ENCODE measurements around the gene ZNF747.

ZNF747 gene

GRCh38 chr16:30499284-30499683 lies 35.4 kb downstream of the ZNF747 start:
- no peak overlapping the region for H3K4me3 Mint-ChIP-seq
- peaks cover 41% of the 10 kb centered on the region for H3K36me3 Mint-ChIP-seq
- H3K4me1 Mint-ChIP-seq = peaks cover 23% of the 10 kb centered on the region
- peaks cover 4% of the 10 kb centered on the region for H3K27me3 Mint-ChIP-seq
- CTCF ChIA-PET = interaction anchor here (2.8 to 4.5 kb wide), 2 partner anchors 50 to 69 kb away, joined by 8 to 16 read pairs; partner anchors contain the start of gene DCTPP1
- no peak overlapping the region for H3K27ac Mint-ChIP-seq
- no peak for DNase-seq
- no peaks in the 10 kb centered on the region for H3K9me3 Mint-ChIP-seq

- CTCF ChIA-PET = interaction anchor here (1.0 to 1.6 kb wide), 3 partner anchors 13 to 103 kb away, joined by 3 to 5 read pairs (median 3); no protein-coding TSS in a partner anchor
- Mint-ChIP-seq H3K4me3 (no peak overlapping the region), H3K36me3 (peaks cover 53% of the 10 kb centered on the region)
Observed at GRCh38 chr16:30494709-30495108, 39.9 kb downstream of the ZNF747 start.

GRCh38 chr16:30493941-30494488 lies 40.6 kb downstream of the ZNF747 start:
- Mint-ChIP-seq H3K4me1 (peaks cover 42% of the 10 kb centered on the region), H3K36me3 (peaks cover 55% of the 10 kb centered on the region), H3K4me3 (no peak overlapping the region), H3K27me3 (peaks cover 1% of the 10 kb centered on the region), H3K9me3 (no peaks in the 10 kb centered on the region), H3K27ac (no peak overlapping the region)
- CTCF ChIA-PET = interaction anchor here (1.0 to 1.6 kb wide), 2 partner anchors 12 to 24 kb away, joined by 3 to 5 read pairs; no protein-coding TSS in a partner anchor
- no peak for DNase-seq

More at GRCh38 chr16:30494709-30495108, 39.9 kb downstream of the ZNF747 start:
- DNase-seq = no peak
- Mint-ChIP-seq H3K27me3 (peaks cover 4% of the 10 kb centered on the region), H3K27ac (peak overlapping the region; percentile 24), H3K4me1 (peaks cover 39% of the 10 kb centered on the region), H3K9me3 (no peaks in the 10 kb centered on the region)

GRCh38 chr16:30491744-30492308 lies 42.8 kb downstream of the ZNF747 start:
- H3K27ac Mint-ChIP-seq = peak overlapping the region; percentile 87
- H3K27me3 Mint-ChIP-seq = no peaks in the 10 kb centered on the region
- peaks cover 52% of the 10 kb centered on the region for H3K4me1 Mint-ChIP-seq
- H3K36me3 Mint-ChIP-seq = peaks cover 58% of the 10 kb centered on the region
- H3K4me3 Mint-ChIP-seq = no peak overlapping the region
- H3K9me3 Mint-ChIP-seq = no peaks in the 10 kb centered on the region
- DNase-seq = peak; percentile 31
- CTCF ChIA-PET = interaction anchor here (0.6 to 1.6 kb wide), 8 partner anchors 10 to 124 kb away, joined by 3 to 6 read pairs (median 4); partner anchors contain the start of gene DCTPP1

GRCh38 chr16:30491229-30491628 lies 43.4 kb downstream of the ZNF747 start:
- H3K27me3 Mint-ChIP-seq = no peaks in the 10 kb centered on the region
- no peak overlapping the region for H3K4me3 Mint-ChIP-seq
- H3K27ac Mint-ChIP-seq = peak overlapping the region; percentile 87
- CTCF ChIA-PET = interaction anchor here (0.6 to 1.6 kb wide), 9 partner anchors 10 to 97 kb away, joined by 3 to 6 read pairs (median 4); partner anchors contain the start of gene DCTPP1
- H3K36me3 Mint-ChIP-seq = peaks cover 60% of the 10 kb centered on the region
- peaks cover 54% of the 10 kb centered on the region for H3K4me1 Mint-ChIP-seq
- DNase-seq = no peak
- H3K9me3 Mint-ChIP-seq = no peaks in the 10 kb centered on the region

GRCh38 chr16:30490210-30490609 lies 44.4 kb downstream of the ZNF747 start:
- Mint-ChIP-seq H3K4me1 (peaks cover 55% of the 10 kb centered on the region), H3K4me3 (no peak overlapping the region), H3K27me3 (no peaks in the 10 kb centered on the region), H3K27ac (peak overlapping the region; percentile 69), H3K9me3 (no peaks in the 10 kb centered on the region), H3K36me3 (peaks cover 62% of the 10 kb centered on the region)
- CTCF ChIA-PET = interaction anchor here (0.9 to 1.5 kb wide), 2 partner anchors 40 to 60 kb away, joined by 3 to 6 read pairs; partner anchors contain the start of gene DCTPP1
- DNase-seq = no peak

- no peak for DNase-seq
- CTCF ChIA-PET = interaction anchor here (1.2 kb wide), 1 partner anchor 40 kb away, joined by 3 read pairs; no protein-coding TSS in a partner anchor
- H3K27me3 Mint-ChIP-seq = no peaks in the 10 kb centered on the region
- H3K36me3 Mint-ChIP-seq = peaks cover 63% of the 10 kb centered on the region
- H3K9me3 Mint-ChIP-seq = no peaks in the 10 kb centered on the region
- H3K27ac Mint-ChIP-seq = peak overlapping the region; percentile 60
- no peak overlapping the region for H3K4me3 Mint-ChIP-seq
- H3K4me1 Mint-ChIP-seq = peaks cover 56% of the 10 kb centered on the region
Observed at GRCh38 chr16:30488764-30489605, 45.7 kb downstream of the ZNF747 start.

- Mint-ChIP-seq H3K27me3 (no peaks in the 10 kb centered on the region), H3K36me3 (peaks cover 73% of the 10 kb centered on the region), H3K4me1 (peaks cover 69% of the 10 kb centered on the region), H3K4me3 (no peak overlapping the region), H3K9me3 (no peaks in the 10 kb centered on the region), H3K27ac (peak overlapping the region; percentile 79)
- DNase-seq = no peak
- CTCF ChIA-PET = interaction anchor here (0.8 to 1.6 kb wide), 3 partner anchors 36 to 112 kb away, joined by 3 to 8 read pairs (median 3); no protein-coding TSS in a partner anchor
Observed at GRCh38 chr16:30485818-30486436, 48.7 kb downstream of the ZNF747 start.

GRCh38 chr16:30484887-30485286 lies 49.8 kb downstream of the ZNF747 start:
- CTCF ChIA-PET = interaction anchor here (0.7 to 0.8 kb wide), 2 partner anchors 11 to 37 kb away, joined by 3 read pairs; no protein-coding TSS in a partner anchor
- no peaks in the 10 kb centered on the region for H3K9me3 Mint-ChIP-seq
- no peak overlapping the region for H3K4me3 Mint-ChIP-seq
- H3K36me3 Mint-ChIP-seq = peaks cover 74% of the 10 kb centered on the region
- H3K27me3 Mint-ChIP-seq = no peaks in the 10 kb centered on the region
- H3K4me1 Mint-ChIP-seq = peaks cover 70% of the 10 kb centered on the region
- DNase-seq = no peak
- H3K27ac Mint-ChIP-seq = peak overlapping the region; percentile 75

GRCh38 chr16:30482366-30482765 lies 52.3 kb downstream of the ZNF747 start:
- H3K4me1 Mint-ChIP-seq = peaks cover 73% of the 10 kb centered on the region
- DNase-seq = no peak
- peaks cover 71% of the 10 kb centered on the region for H3K36me3 Mint-ChIP-seq

GRCh38 chr16:30481381-30481780 lies 53.3 kb downstream of the ZNF747 start:
- H3K36me3 Mint-ChIP-seq = peaks cover 75% of the 10 kb centered on the region
- peaks cover 78% of the 10 kb centered on the region for H3K4me1 Mint-ChIP-seq
- H3K27ac Mint-ChIP-seq = peak overlapping the region; percentile 75
- no peaks in the 10 kb centered on the region for H3K27me3 Mint-ChIP-seq
- DNase-seq = no peak
- CTCF ChIA-PET = interaction anchor here (0.7 to 1.9 kb wide), 4 partner anchors 10 to 32 kb away, joined by 3 to 7 read pairs (median 4); no protein-coding TSS in a partner anchor
- no peaks in the 10 kb centered on the region for H3K9me3 Mint-ChIP-seq
- no peak overlapping the region for H3K4me3 Mint-ChIP-seq

More at GRCh38 chr16:30482366-30482765, 52.3 kb downstream of the ZNF747 start:
- Mint-ChIP-seq H3K27me3 (no peaks in the 10 kb centered on the region), H3K4me3 (no peak overlapping the region), H3K9me3 (no peaks in the 10 kb centered on the region), H3K27ac (peak overlapping the region; percentile 75)
- CTCF ChIA-PET = interaction anchor here (1.2 to 2.9 kb wide), 5 partner anchors 9 to 53 kb away, joined by 3 to 10 read pairs (median 7); partner anchors contain the start of gene DCTPP1

All from activated naive CD4-positive, alpha-beta T cell treated with anti-CD3 and anti-CD28 coated beads, Interleukin-2, amount 10 ng/mL, durations not matched to agents 7 days and 5 days (primary cell).